Epithelial cell of prostate (primary cell): ENCODE data around the gene RPS21.

Experiments
- DNase-seq: peaks from one replicate; pipeline ENCODE4 v3.0.0-alpha.2; 2011; ENCODE audit warnings: low read depth, low spot score
- H3K27ac ChIP-seq: fragments of 450-650 bp; 2 replicates; pipeline ENCODE4 v1.5.1; 2017; ENCODE audit warnings: mild to moderate bottlenecking

Gene RPS21

GRCh38 chr20:62353289-62354030, 33.4 kb upstream of the RPS21 start:
- H3K27ac ChIP-seq, result peak overlapping the region; percentile 98
- no peak for DNase-seq

GRCh38 chr20:62354031-62354808, 32.7 kb upstream of the RPS21 start:
- peak overlapping the region; percentile 60 for H3K27ac ChIP-seq

GRCh38 chr20:62354811-62355341, 32.0 kb upstream of the RPS21 start:
- peak overlapping the region; percentile 60 for H3K27ac ChIP-seq
- DNase-seq, result no peak

More at GRCh38 chr20:62354031-62354808, 32.7 kb upstream of the RPS21 start:
- no peak for DNase-seq

GRCh38 chr20:62355516-62355877, 31.4 kb upstream of the RPS21 start:
- no peak for DNase-seq
- peak overlapping the region; percentile 60 for H3K27ac ChIP-seq

- DNase-seq, result no peak
- H3K27ac ChIP-seq, result peak overlapping the region; percentile 60
Observed at GRCh38 chr20:62355878-62356588, 30.9 kb upstream of the RPS21 start.

- DNase-seq, result no peak
- peak overlapping the region; percentile 60 for H3K27ac ChIP-seq
Observed at GRCh38 chr20:62356589-62357186, 30.2 kb upstream of the RPS21 start.

GRCh38 chr20:62357187-62357667, 29.7 kb upstream of the RPS21 start:
- DNase-seq, result no peak
- peak overlapping the region; percentile 60 for H3K27ac ChIP-seq

GRCh38 chr20:62357681-62358080, 29.2 kb upstream of the RPS21 start:
- H3K27ac ChIP-seq, result peak overlapping the region; percentile 60
- no peak for DNase-seq

- H3K27ac ChIP-seq, result peak overlapping the region; percentile 60
- DNase-seq, result no peak
Observed at GRCh38 chr20:62358171-62359042, 28.5 kb upstream of the RPS21 start.

GRCh38 chr20:62359043-62359490, 27.8 kb upstream of the RPS21 start:
- DNase-seq, result no peak
- H3K27ac ChIP-seq, result peak overlapping the region; percentile 60

- DNase-seq, result no peak
- peak overlapping the region; percentile 60 for H3K27ac ChIP-seq
Observed at GRCh38 chr20:62359491-62360121, 27.3 kb upstream of the RPS21 start.

- peak overlapping the region; percentile 41 for H3K27ac ChIP-seq
- no peak for DNase-seq
Observed at GRCh38 chr20:62360854-62361798, 25.8 kb upstream of the RPS21 start.

- peak overlapping the region; percentile 41 for H3K27ac ChIP-seq
- DNase-seq, result no peak
Observed at GRCh38 chr20:62361799-62362589, 24.9 kb upstream of the RPS21 start.

GRCh38 chr20:62362590-62362940, 24.3 kb upstream of the RPS21 start:
- no peak overlapping the region for H3K27ac ChIP-seq
- no peak for DNase-seq

- H3K27ac ChIP-seq, result no peak overlapping the region
- no peak for DNase-seq
Observed at GRCh38 chr20:62362991-62363919, 23.6 kb upstream of the RPS21 start.
